IMR-90 (cell line): Measurements from ENCODE around the gene ABCD1. TPM values are rescaled to one million over a fixed set of nuclear protein-coding genes. Genes with fewer than 3 reads are reported as not detected.

Experiments
- ATAC-seq: fragments of 200-7000 bp; cut with Tn5 transposase; 2 replicates; pipeline ENCODE4 v1.9.1; 2020; ENCODE audit warnings: low read depth, mild to moderate bottlenecking, moderate library complexity
- BruUV-seq: library from RNA; stranded (reverse); fragments of 400-500 nt; replicated peaks from 2 replicates; lab custom pipeline; 2021; lab: Mats Ljungman, UMichigan
- CTCF ChIA-PET: fragments of 300-600 bp; formaldehyde crosslinking; extraction: SDS; loops from one replicate; lab custom pipeline; 2021; ENCODE audit warnings: antibody characterized with exemption; lab: Yijun Ruan, JAX
- POLR2A ChIA-PET: fragments of 300-600 bp; sonication (Branson Sonifier 250); formaldehyde crosslinking; loops from one replicate; lab custom pipeline; 2022; ENCODE audit warnings: antibody characterized with exemption; ENCODE audit not compliant: unreplicated experiment; lab: Charles Lee
- DNase-seq: peaks from one replicate; pipeline ENCODE4 v3.0.0; 2013
- H2AFZ ChIP-seq: replicated peaks from 2 replicates; pipeline ENCODE3; 2013; ENCODE audit warnings: low read length, mild to moderate bottlenecking; ENCODE audit not compliant: poor library complexity
- H2AK5ac ChIP-seq: 2 replicates; pipeline ENCODE4 v1.6.1; 2013; ENCODE audit warnings: low read depth, low read length, inconsistent platforms
- H2AK9ac ChIP-seq: replicated peaks from 2 replicates; pipeline ENCODE3; 2013; ENCODE audit warnings: mild to moderate bottlenecking, low read depth, low read length, moderate library complexity; ENCODE audit not compliant: poor library complexity
- H2BK120ac ChIP-seq: 2 replicates; pipeline ENCODE4 v1.6.1; 2013; ENCODE audit warnings: low read depth, low read length, inconsistent platforms
- H2BK15ac ChIP-seq: 3 replicates; pipeline ENCODE4 v1.6.1; 2013; ENCODE audit warnings: low read depth, low read length, inconsistent platforms
- H2BK20ac ChIP-seq: 2 replicates; pipeline ENCODE4 v1.6.1; 2013; ENCODE audit warnings: low read depth, mild to moderate bottlenecking, inconsistent platforms, low read length, moderate library complexity
- H2BK5ac ChIP-seq: 2 replicates; pipeline ENCODE4 v1.6.1; 2013; ENCODE audit warnings: mild to moderate bottlenecking, low read depth, low read length, inconsistent platforms; ENCODE audit not compliant: poor library complexity, severe bottlenecking
- H3K14ac ChIP-seq: replicated peaks from 2 replicates; pipeline ENCODE4 v1.6.1; 2013; ENCODE audit warnings: low read depth, low read length, inconsistent platforms
- H3K18ac ChIP-seq: 2 replicates; pipeline ENCODE4 v1.6.1; 2013; ENCODE audit warnings: low read depth, low read length, control low read depth
- H3K23ac ChIP-seq: 2 replicates; pipeline ENCODE4 v1.6.1; 2013; ENCODE audit warnings: low read depth, low read length, inconsistent platforms
- H3K27ac ChIP-seq: 2 replicates; pipeline ENCODE4 v1.5.1; 2013; ENCODE audit warnings: mild to moderate bottlenecking, control low read depth, low read length; ENCODE audit not compliant: insufficient read depth
- H3K27me3 ChIP-seq: 2 replicates; pipeline ENCODE4 v1.6.1; 2013; ENCODE audit warnings: low read length; ENCODE audit not compliant: control insufficient read depth, insufficient read depth
- H3K36me3 ChIP-seq: 2 replicates; pipeline ENCODE4 v1.6.1; 2013; ENCODE audit warnings: low read length, mixed read lengths; ENCODE audit not compliant: control insufficient read depth, insufficient read depth
- H3K4ac ChIP-seq: 2 replicates; pipeline ENCODE4 v1.6.1; 2013; ENCODE audit warnings: low read depth, low read length, inconsistent platforms
- H3K4me1 ChIP-seq: 2 replicates; pipeline ENCODE4 v1.6.1; 2013; ENCODE audit warnings: low read length, mixed read lengths; ENCODE audit not compliant: control insufficient read depth, insufficient read depth
- H3K4me2 ChIP-seq: 2 replicates; pipeline ENCODE4 v1.6.1; 2013; ENCODE audit warnings: low read depth, mild to moderate bottlenecking, control low read depth, low read length, moderate library complexity
- H3K4me3 ChIP-seq: 2 replicates; pipeline ENCODE4 v1.5.1; 2013; ENCODE audit warnings: low read depth, mild to moderate bottlenecking, control low read depth, low read length, moderate library complexity; ENCODE audit not compliant: insufficient read depth
- H3K56ac ChIP-seq: 2 replicates; pipeline ENCODE4 v1.6.1; 2013; ENCODE audit warnings: low read length, inconsistent platforms; ENCODE audit not compliant: insufficient read depth; ENCODE audit errors: extremely low read depth
- H3K79me1 ChIP-seq, 2 experiments: 2 replicates each; pipeline ENCODE4 v1.6.1; 2013; ENCODE audit warnings: low read length in 2 of 2, inconsistent platforms in 1 of 2, low read depth in 1 of 2
- H3K9ac ChIP-seq: 2 replicates; pipeline ENCODE4 v1.6.1; 2013; ENCODE audit warnings: low read depth, low read length, control low read depth
- H3K9me1 ChIP-seq: 2 replicates; pipeline ENCODE4 v1.6.1; 2013; ENCODE audit warnings: low read length, inconsistent platforms; ENCODE audit not compliant: insufficient read depth
- H3K9me3 ChIP-seq: 2 replicates; pipeline ENCODE4 v1.6.1; 2013; ENCODE audit warnings: low read length; ENCODE audit not compliant: control insufficient read depth, insufficient read depth
- H4K20me1 ChIP-seq: 2 replicates; pipeline ENCODE4 v1.6.1; 2013; ENCODE audit warnings: low read length, inconsistent platforms; ENCODE audit not compliant: insufficient read depth
- H4K5ac ChIP-seq: 2 replicates; pipeline ENCODE4 v1.6.1; 2013; ENCODE audit warnings: mild to moderate bottlenecking, low read depth, low read length, control low read depth
- H4K8ac ChIP-seq, 2 experiments: 2 replicates each; pipeline ENCODE4 v1.6.1; 2013; ENCODE audit warnings: low read depth in 2 of 2, low read length in 2 of 2, control low read depth in 1 of 2, inconsistent platforms in 1 of 2
- H4K91ac ChIP-seq: 2 replicates; pipeline ENCODE4 v1.6.1; 2013; ENCODE audit warnings: low read depth, low read length, inconsistent platforms; ENCODE audit not compliant: insufficient read depth
- CEBPB ChIP-seq: IDR thresholded peaks from 2 replicates; pipeline ENCODE4 v1.6.1; 2012; ENCODE audit warnings: low read depth, low read length, improper control_type of control experiment
- USF2 ChIP-seq: fragments of 150-350 bp; IDR thresholded peaks from 2 replicates; pipeline ENCODE4 v1.6.1; 2017; ENCODE audit warnings: mild to moderate bottlenecking, antibody characterized with exemption, low read length, low read depth
- WGBS, 2 experiments: methylation state at CpG; one replicate each; pipeline versions ENCODE4 v1.1.5 to v1.1.7; 2013; ENCODE audit warnings: missing lambda C conversion rate in 2 of 2; ENCODE audit not compliant: insufficient read length in 1 of 2; ENCODE audit errors: extremely low coverage in 2 of 2; 5-methylcytosine and 5-hydroxymethylcytosine counted together
- dilution Hi-C: fragments of 300-500 bp; cut with HindIII; formaldehyde crosslinking; loops from one replicate; pipeline ENCODE4 v1.14.3; 2018; ENCODE audit warnings: low sequenced_read_pairs; ENCODE audit not compliant: unreplicated experiment
- in situ Hi-C: fragments of 300-500 bp; cut with MboI; formaldehyde crosslinking; loops from 3 replicates; pipeline ENCODE4 v1.14.3; 2019; ENCODE audit warnings: low sequenced_read_pairs, inconsistent platforms, mixed read lengths
- intact Hi-C: fragments of 100-400 bp; cut with micrococcal nuclease; formaldehyde crosslinking; loops from 2 replicates; pipeline ENCODE4 v1.10.0; 2022
- polyA plus RNA-seq, 3 experiments: library from polyadenylated mRNA; depleted of rRNA; stranded (reverse); fragments of >200 nt; gene quantifications; 2 replicates each; pipeline ENCODE4 v1.2.3, GENCODE V29; 2012; ENCODE audit warnings: low replicate concordance in 1 of 3
- total RNA-seq: library from RNA; depleted of rRNA; stranded (reverse); fragments of >200 nt; gene quantifications from 2 replicates; pipeline ENCODE4 v1.2.3, GENCODE V29; 2012

The ABCD1 gene
- total and polyA plus RNA-seq, 2 of the 4 experiments (the other 2 are of a cell fraction), result 4.3 to 7.0 TPM

- Histone ChIP-seq H3K36me3 (peaks cover 19% of the 10 kb centered on the region), H3K9me1 (peaks cover 4% of the 10 kb centered on the region; the same call in 1 of the 2 replicates), H3K14ac (no peak overlapping the region; the same call in 1 of the 2 replicates), H2AFZ (peak overlapping the region; percentile 83), H4K8ac (no peak overlapping the region), H4K5ac (no peak overlapping the region), H3K23ac (peak overlapping the region; percentile 18), H3K4me3 (peak overlapping the region; percentile 82), H4K91ac (peak overlapping the region; percentile 53; the same call in 1 of the 2 replicates), H2BK120ac (no peak overlapping the region), H2BK20ac (no peak overlapping the region), H3K79me1 (peaks cover 5 to 25% of the 10 kb centered on the region in 2 experiments; a peak in 3 of 4 replicates), H3K9me3 (no peaks in the 10 kb centered on the region), H2BK15ac (no peak overlapping the region), H3K9ac (peak overlapping the region; percentile 65), H3K4me1 (peaks cover 17% of the 10 kb centered on the region), H3K27me3 (no peaks in the 10 kb centered on the region), H3K4me2 (peak overlapping the region; percentile 68), H3K18ac (no peak overlapping the region), H4K20me1 (peaks cover 14% of the 10 kb centered on the region), H3K56ac (no peak overlapping the region; the same call in 1 of the 2 replicates), H2BK5ac (peak overlapping the region; percentile 47), H2AK5ac (peak overlapping the region; percentile 37), H3K27ac (peak overlapping the region; percentile 69), H3K4ac (peak overlapping the region; percentile 27), H2AK9ac (peak overlapping the region; percentile 93)
- TF ChIP-seq USF2 (no peak), CEBPB (peak; percentile 81)
- no TSS peak for BruUV-seq
- dilution Hi-C loops, result no loop called here
- ChIA-PET POLR2A (no interaction called here), CTCF (no interaction called here)
- in situ Hi-C loops, result no loop called here
- intact Hi-C loops, result no loop called here
- ATAC-seq, result no peak
- 55% methylated on average over 4 of the region's 12 CpGs; no CpG with 5 or more reads in 1 of the 2 experiments for WGBS, 2 experiments
- no peak for DNase-seq
These were observed 1.8 kb upstream of the ABCD1 start for GRCh38 chrX:153722704-153723350.
